Measurements from ENCODE around the gene MBNL1.
"Not testable (repeated sequence)": the region's sequence is repeated elsewhere in the genome, so short reads cannot be mapped to it uniquely, and the experiment has no call there.

Gene MBNL1

DNA sequence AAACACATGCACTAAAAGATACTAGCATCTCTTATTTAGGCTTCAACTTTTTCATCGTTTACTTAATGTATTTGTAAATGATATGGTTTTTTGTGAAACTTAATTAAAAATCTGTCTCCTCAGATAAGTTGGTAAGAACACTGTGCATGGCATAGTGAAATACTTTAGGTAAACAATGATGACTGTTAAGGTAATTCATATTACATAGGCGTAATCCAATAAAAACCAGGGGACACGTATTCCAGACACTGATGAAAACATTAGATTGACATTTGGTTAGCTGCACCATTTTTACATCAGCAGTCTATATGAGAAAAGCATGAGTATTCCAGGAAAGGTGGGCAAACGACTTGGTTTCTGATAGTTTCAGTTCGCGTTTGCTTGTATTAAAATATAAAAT is 170.0 kb downstream of the MBNL1 start:
- Histone ChIP-seq H3K4me1 (ENCODE audit: control insufficient read depth, insufficient read depth, low read length) (no peaks in the 10 kb centered on the region), H3K27ac (ENCODE audit: extremely low read depth, low read depth, low read length) (no peak overlapping the region), H3K4me3 (ENCODE audit: low read depth, low read length) (no peak overlapping the region), H3K9me3 (ENCODE audit: control insufficient read depth, insufficient read depth, low read depth, low read length) (no peaks in the 10 kb centered on the region), H3K36me3 (ENCODE audit: control insufficient read depth in 2 of 2, insufficient read depth in 1 of 2, low read length in 2 of 2) (no peaks in the 10 kb centered on the region)
- TF ChIP-seq ZEB2 (tag by site-specific recombination; IDR thresholded peaks at IDR 0.05) (no peak), MZF1 (tag by site-specific recombination; IDR thresholded peaks at IDR 0.05; ENCODE audit: borderline replicate concordance) (no peak), ZNF426 (tag by site-specific recombination; IDR thresholded peaks at IDR 0.05) (no peak), EGR2 (tag by site-specific recombination; IDR thresholded peaks at IDR 0.05; ENCODE audit: low read depth) (no peak), ZNF549 (tag by site-specific recombination; IDR thresholded peaks at IDR 0.05) (no peak), ZNF529 (tag by site-specific recombination; IDR thresholded peaks at IDR 0.05; ENCODE audit: insufficient replicate concordance) (no peak), ZNF677 (tag by site-specific recombination; IDR thresholded peaks at IDR 0.05) (no peak), ZNF169 (tag by site-specific recombination; IDR thresholded peaks at IDR 0.05) (no peak), ZNF501 (tag by site-specific recombination; IDR thresholded peaks at IDR 0.05) (no peak), SP2 (tag by site-specific recombination; IDR thresholded peaks at IDR 0.05) (no peak), ZNF768 (tag by site-specific recombination; IDR thresholded peaks at IDR 0.05) (no peak), ZNF629 (tag by site-specific recombination; IDR thresholded peaks at IDR 0.05) (no peak), ZNF48 (tag by site-specific recombination; IDR thresholded peaks at IDR 0.05) (no peak), ZNF121 (tag by site-specific recombination; IDR thresholded peaks at IDR 0.05) (no peak)
- TF ChIP-seq, protein P1, sequence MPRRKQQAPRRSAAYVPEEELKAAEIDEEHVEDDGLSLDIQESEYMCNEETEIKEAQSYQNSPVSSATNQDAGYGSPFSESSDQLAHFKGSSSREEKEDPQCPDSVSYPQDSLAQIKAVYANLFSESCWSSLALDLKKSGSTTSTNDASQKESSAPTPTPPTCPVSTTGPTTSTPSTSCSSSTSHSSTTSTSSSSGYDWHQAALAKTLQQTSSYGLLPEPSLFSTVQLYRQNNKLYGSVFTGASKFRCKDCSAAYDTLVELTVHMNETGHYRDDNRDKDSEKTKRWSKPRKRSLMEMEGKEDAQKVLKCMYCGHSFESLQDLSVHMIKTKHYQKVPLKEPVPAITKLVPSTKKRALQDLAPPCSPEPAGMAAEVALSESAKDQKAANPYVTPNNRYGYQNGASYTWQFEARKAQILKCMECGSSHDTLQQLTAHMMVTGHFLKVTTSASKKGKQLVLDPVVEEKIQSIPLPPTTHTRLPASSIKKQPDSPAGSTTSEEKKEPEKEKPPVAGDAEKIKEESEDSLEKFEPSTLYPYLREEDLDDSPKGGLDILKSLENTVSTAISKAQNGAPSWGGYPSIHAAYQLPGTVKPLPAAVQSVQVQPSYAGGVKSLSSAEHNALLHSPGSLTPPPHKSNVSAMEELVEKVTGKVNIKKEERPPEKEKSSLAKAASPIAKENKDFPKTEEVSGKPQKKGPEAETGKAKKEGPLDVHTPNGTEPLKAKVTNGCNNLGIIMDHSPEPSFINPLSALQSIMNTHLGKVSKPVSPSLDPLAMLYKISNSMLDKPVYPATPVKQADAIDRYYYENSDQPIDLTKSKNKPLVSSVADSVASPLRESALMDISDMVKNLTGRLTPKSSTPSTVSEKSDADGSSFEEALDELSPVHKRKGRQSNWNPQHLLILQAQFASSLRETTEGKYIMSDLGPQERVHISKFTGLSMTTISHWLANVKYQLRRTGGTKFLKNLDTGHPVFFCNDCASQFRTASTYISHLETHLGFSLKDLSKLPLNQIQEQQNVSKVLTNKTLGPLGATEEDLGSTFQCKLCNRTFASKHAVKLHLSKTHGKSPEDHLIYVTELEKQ (tag by site-specific recombination; IDR thresholded peaks at IDR 0.05; ENCODE audit: borderline replicate concordance) = no peak
- TF ChIP-seq, protein P2, sequence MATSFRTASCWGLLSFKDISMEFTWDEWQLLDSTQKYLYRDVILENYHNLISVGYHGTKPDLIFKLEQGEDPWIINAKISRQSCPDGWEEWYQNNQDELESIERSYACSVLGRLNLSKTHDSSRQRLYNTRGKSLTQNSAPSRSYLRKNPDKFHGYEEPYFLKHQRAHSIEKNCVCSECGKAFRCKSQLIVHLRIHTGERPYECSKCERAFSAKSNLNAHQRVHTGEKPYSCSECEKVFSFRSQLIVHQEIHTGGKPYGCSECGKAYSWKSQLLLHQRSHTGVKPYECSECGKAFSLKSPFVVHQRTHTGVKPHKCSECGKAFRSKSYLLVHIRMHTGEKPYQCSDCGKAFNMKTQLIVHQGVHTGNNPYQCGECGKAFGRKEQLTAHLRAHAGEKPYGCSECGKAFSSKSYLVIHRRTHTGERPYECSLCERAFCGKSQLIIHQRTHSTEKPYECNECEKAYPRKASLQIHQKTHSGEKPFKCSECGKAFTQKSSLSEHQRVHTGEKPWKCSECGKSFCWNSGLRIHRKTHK (tag by site-specific recombination; IDR thresholded peaks at IDR 0.05) = no peak
- TF ChIP-seq, protein P3, sequence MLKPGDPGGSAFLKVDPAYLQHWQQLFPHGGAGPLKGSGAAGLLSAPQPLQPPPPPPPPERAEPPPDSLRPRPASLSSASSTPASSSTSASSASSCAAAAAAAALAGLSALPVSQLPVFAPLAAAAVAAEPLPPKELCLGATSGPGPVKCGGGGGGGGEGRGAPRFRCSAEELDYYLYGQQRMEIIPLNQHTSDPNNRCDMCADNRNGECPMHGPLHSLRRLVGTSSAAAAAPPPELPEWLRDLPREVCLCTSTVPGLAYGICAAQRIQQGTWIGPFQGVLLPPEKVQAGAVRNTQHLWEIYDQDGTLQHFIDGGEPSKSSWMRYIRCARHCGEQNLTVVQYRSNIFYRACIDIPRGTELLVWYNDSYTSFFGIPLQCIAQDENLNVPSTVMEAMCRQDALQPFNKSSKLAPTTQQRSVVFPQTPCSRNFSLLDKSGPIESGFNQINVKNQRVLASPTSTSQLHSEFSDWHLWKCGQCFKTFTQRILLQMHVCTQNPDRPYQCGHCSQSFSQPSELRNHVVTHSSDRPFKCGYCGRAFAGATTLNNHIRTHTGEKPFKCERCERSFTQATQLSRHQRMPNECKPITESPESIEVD (tag by site-specific recombination; IDR thresholded peaks at IDR 0.05) = no peak
- ChIA-PET CTCF (no interaction called here), POLR2A (no interaction called here)

DNA sequence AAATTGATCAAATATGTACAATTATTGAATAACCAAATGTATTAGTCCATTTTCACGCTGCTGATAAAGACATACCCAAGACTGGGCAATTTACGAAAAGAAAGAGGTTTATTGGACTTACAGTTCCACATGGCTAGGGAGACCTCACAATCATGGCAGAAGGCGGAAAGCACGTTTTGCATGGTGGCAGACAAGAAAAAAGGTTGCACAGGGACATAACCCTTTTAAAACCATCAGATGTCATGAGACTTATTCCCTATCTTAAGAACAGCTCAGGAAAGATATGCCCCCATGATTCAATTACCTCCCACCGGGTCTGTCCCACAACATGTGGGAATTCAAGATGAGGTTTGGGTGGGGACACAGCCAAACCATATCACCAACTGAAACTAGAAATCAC is 171.5 kb downstream of the MBNL1 start:
- H3K4me1 ChIP-seq (ENCODE audit: control insufficient read depth, insufficient read depth, low read length); H3K4me3 ChIP-seq (ENCODE audit: low read depth, low read length); H3K36me3 ChIP-seq (ENCODE audit: control insufficient read depth in 2 of 2, insufficient read depth in 1 of 2, low read length in 2 of 2); H3K9me3 ChIP-seq (ENCODE audit: control insufficient read depth, insufficient read depth, low read depth, low read length); H3K27ac ChIP-seq (ENCODE audit: extremely low read depth, low read depth, low read length); POLR2A ChIA-PET: not testable (repeated sequence)
- CTCF ChIA-PET = interaction anchor here (0.8 to 1.1 kb wide), 2 partner anchors 255 to 368 kb away, joined by 3 read pairs; no protein-coding TSS in a partner anchor

Data from HEK293 (cell line).